Chondrocyte (in vitro differentiated cells): Measurements from ENCODE around the gene TSPAN3. TPM values are rescaled to one million over a fixed set of nuclear protein-coding genes. Genes with fewer than 3 reads are reported as not detected.

Source experiments
- DNase-seq: peaks from one replicate; pipeline ENCODE4 v3.0.0; 2021; ENCODE audit warnings: mixed read lengths, low spot score
- H3K27ac Mint-ChIP-seq: one replicate; pipeline ENCODE4 v1.8.0; 2021; ENCODE audit warnings: mild to moderate bottlenecking, moderate library complexity, mixed read lengths; ENCODE audit not compliant: unreplicated experiment
- H3K27me3 Mint-ChIP-seq: 2 replicates; pipeline ENCODE4 v1.8.0; 2021; ENCODE audit warnings: low read depth, mixed read lengths
- H3K36me3 Mint-ChIP-seq: 2 replicates; pipeline ENCODE4 v1.8.0; 2021; ENCODE audit warnings: low read depth, mixed read lengths
- H3K4me1 Mint-ChIP-seq: 2 replicates; pipeline ENCODE4 v1.8.0; 2021; ENCODE audit warnings: low read depth, mild to moderate bottlenecking, mixed read lengths
- H3K4me3 Mint-ChIP-seq: one replicate; pipeline ENCODE4 v1.8.0; 2021; ENCODE audit warnings: mild to moderate bottlenecking, moderate library complexity, mixed read lengths; ENCODE audit not compliant: unreplicated experiment
- H3K9me3 Mint-ChIP-seq: 2 replicates; pipeline ENCODE4 v1.8.0; 2021; ENCODE audit warnings: low read depth, mixed read lengths
- CTCF ChIP-seq: fragments of 200-600 bp; sonication (generic); IDR thresholded peaks from 2 replicates; pipeline ENCODE4 v1.5.0; 2021; ENCODE audit warnings: antibody characterized with exemption, mild to moderate bottlenecking, moderate library complexity
- total RNA-seq: library from RNA; stranded (reverse); gene quantifications from 3 replicates; pipeline ENCODE4 v1.2.1, GENCODE V29; 2021

TSPAN3 gene
- total RNA-seq, 1 donor from 2014 or later, result 250 TPM

- H3K4me3 Mint-ChIP-seq, result no peak overlapping the region
- peaks cover 2% of the 10 kb centered on the region for H3K36me3 Mint-ChIP-seq
- no peak for TF ChIP-seq CTCF
- H3K27ac Mint-ChIP-seq, result no peak overlapping the region
- peaks cover 16% of the 10 kb centered on the region for H3K4me1 Mint-ChIP-seq
- H3K27me3 Mint-ChIP-seq, result no peaks in the 10 kb centered on the region
- H3K9me3 Mint-ChIP-seq, result no peaks in the 10 kb centered on the region
- DNase-seq, result peak; percentile 84
Observed at GRCh38 chr15:77017761-77018720, 52.9 kb downstream of the TSPAN3 start.

- H3K4me3 Mint-ChIP-seq, result no peak overlapping the region
- no peak for TF ChIP-seq CTCF
- H3K4me1 Mint-ChIP-seq, result peaks cover 13% of the 10 kb centered on the region
- H3K27me3 Mint-ChIP-seq, result no peaks in the 10 kb centered on the region
- peaks cover 2% of the 10 kb centered on the region for H3K36me3 Mint-ChIP-seq
- H3K9me3 Mint-ChIP-seq, result no peaks in the 10 kb centered on the region
- no peak overlapping the region for H3K27ac Mint-ChIP-seq
- DNase-seq, result peak; percentile 62
Observed at GRCh38 chr15:77017091-77017660, 53.7 kb downstream of the TSPAN3 start.

- peak; percentile 40 for DNase-seq
- H3K4me1 Mint-ChIP-seq, result peaks cover 5% of the 10 kb centered on the region
- peaks cover 2% of the 10 kb centered on the region for H3K36me3 Mint-ChIP-seq
- H3K9me3 Mint-ChIP-seq, result no peaks in the 10 kb centered on the region
- TF ChIP-seq CTCF, result no peak
- no peaks in the 10 kb centered on the region for H3K27me3 Mint-ChIP-seq
- H3K4me3 Mint-ChIP-seq, result no peak overlapping the region
- no peak overlapping the region for H3K27ac Mint-ChIP-seq
Observed at GRCh38 chr15:77016321-77016695, 54.6 kb downstream of the TSPAN3 start.

- Mint-ChIP-seq H3K36me3 (peaks cover 2% of the 10 kb centered on the region), H3K4me1 (peaks cover 5% of the 10 kb centered on the region), H3K27ac (no peak overlapping the region), H3K4me3 (no peak overlapping the region), H3K9me3 (no peaks in the 10 kb centered on the region), H3K27me3 (no peaks in the 10 kb centered on the region)
- DNase-seq, result peak; percentile 67
- no peak for TF ChIP-seq CTCF
Observed at GRCh38 chr15:77015646-77016320, 55.1 kb downstream of the TSPAN3 start.
